ENCODE results near the gene FKBP3. TPM values are rescaled to one million over a fixed set of nuclear protein-coding genes. Genes with fewer than 3 reads are reported as not detected.
A peak's percentile ranks its signal among the peaks of the same experiment; 100 is the strongest.
"Not testable (repeated sequence)": the region's sequence is repeated elsewhere in the genome, so short reads cannot be mapped to it uniquely, and the experiment has no call there.

Gene FKBP3
- 40.6 and 64.9 TPM in 2 replicates for total RNA-seq

- DNase-seq (ENCODE audit: low read depth) = peak; percentile 98
Measured at GRCh38 chr14:45134051-45134958, at the start of gene FKBP3. Gene FKBP3 (minus strand): TSS chr14:45134481. CDS start chr14:45134456, 25 bp downstream.

GRCh38 chr14:45181806-45182205 lies 47.5 kb upstream of the FKBP3 start:
- no peak for DNase-seq (ENCODE audit: low read depth)

- DNase-seq (ENCODE audit: low read depth) = no peak
Measured at GRCh38 chr14:45181329-45181728, 47.0 kb upstream of the FKBP3 start.

- DNase-seq (ENCODE audit: low read depth) = no peak
Measured at GRCh38 chr14:45177076-45177475, 42.8 kb upstream of the FKBP3 start.

- no peak for DNase-seq (ENCODE audit: low read depth)
Measured at GRCh38 chr14:45169906-45170305, 35.6 kb upstream of the FKBP3 start.

- no peak for DNase-seq (ENCODE audit: low read depth)
Measured at GRCh38 chr14:45156067-45156466, 21.8 kb upstream of the FKBP3 start.

- DNase-seq (ENCODE audit: low read depth) = no peak
Measured at GRCh38 chr14:45150386-45150890, 16.2 kb upstream of the FKBP3 start.

- DNase-seq (ENCODE audit: low read depth) = no peak
Measured at GRCh38 chr14:45149602-45150001, 15.3 kb upstream of the FKBP3 start.

GRCh38 chr14:45145214-45145613 lies 10.9 kb upstream of the FKBP3 start:
- no peak for DNase-seq (ENCODE audit: low read depth)

GRCh38 chr14:45144658-45145057 lies 10.4 kb upstream of the FKBP3 start:
- DNase-seq (ENCODE audit: low read depth) = no peak

- DNase-seq (ENCODE audit: low read depth) = not testable (repeated sequence)
Measured at GRCh38 chr14:45142083-45142482, 7.8 kb upstream of the FKBP3 start.

GRCh38 chr14:45140661-45141187 lies 6.4 kb upstream of the FKBP3 start:
- no peak for DNase-seq (ENCODE audit: low read depth)

- DNase-seq (ENCODE audit: low read depth) = peak; percentile 5
Measured at GRCh38 chr14:45136399-45136798, 2.1 kb upstream of the FKBP3 start.

- peak; percentile 96 for DNase-seq (ENCODE audit: low read depth)
Measured at GRCh38 chr14:45135659-45136395, 1.5 kb upstream of the FKBP3 start, which contains the start of gene FANCM. Gene FANCM (plus strand): TSS chr14:45135930. CDS start chr14:45136032, 102 bp downstream.

- peak; percentile 23 for DNase-seq (ENCODE audit: low read depth)
Measured at GRCh38 chr14:45135156-45135555, 875 bp upstream of the FKBP3 start.

- DNase-seq (ENCODE audit: low read depth) = peak; percentile 7
Measured at GRCh38 chr14:45133683-45134050, 614 bp downstream of the FKBP3 start.

- DNase-seq (ENCODE audit: low read depth) = no peak
Measured at GRCh38 chr14:45128963-45129629, 5.2 kb downstream of the FKBP3 start.

GRCh38 chr14:45125754-45126153 lies 8.5 kb downstream of the FKBP3 start:
- no peak for DNase-seq (ENCODE audit: low read depth)

- DNase-seq (ENCODE audit: low read depth) = no peak
Measured at GRCh38 chr14:45123271-45123670, 11.0 kb downstream of the FKBP3 start.

GRCh38 chr14:45120096-45120495 lies 14.2 kb downstream of the FKBP3 start:
- DNase-seq (ENCODE audit: low read depth) = no peak

- no peak for DNase-seq (ENCODE audit: low read depth)
Measured at GRCh38 chr14:45118594-45118993, 15.7 kb downstream of the FKBP3 start.

GRCh38 chr14:45114327-45114726 lies 20.0 kb downstream of the FKBP3 start:
- DNase-seq (ENCODE audit: low read depth) = no peak

All from renal cortical epithelial cell (primary cell).